ENCODE results near the gene GOT1. TPM values are rescaled to one million over a fixed set of nuclear protein-coding genes. Genes with fewer than 3 reads are reported as not detected.

The GOT1 gene
- polyA plus RNA-seq, 1 donor = 40.9 TPM

DNA sequence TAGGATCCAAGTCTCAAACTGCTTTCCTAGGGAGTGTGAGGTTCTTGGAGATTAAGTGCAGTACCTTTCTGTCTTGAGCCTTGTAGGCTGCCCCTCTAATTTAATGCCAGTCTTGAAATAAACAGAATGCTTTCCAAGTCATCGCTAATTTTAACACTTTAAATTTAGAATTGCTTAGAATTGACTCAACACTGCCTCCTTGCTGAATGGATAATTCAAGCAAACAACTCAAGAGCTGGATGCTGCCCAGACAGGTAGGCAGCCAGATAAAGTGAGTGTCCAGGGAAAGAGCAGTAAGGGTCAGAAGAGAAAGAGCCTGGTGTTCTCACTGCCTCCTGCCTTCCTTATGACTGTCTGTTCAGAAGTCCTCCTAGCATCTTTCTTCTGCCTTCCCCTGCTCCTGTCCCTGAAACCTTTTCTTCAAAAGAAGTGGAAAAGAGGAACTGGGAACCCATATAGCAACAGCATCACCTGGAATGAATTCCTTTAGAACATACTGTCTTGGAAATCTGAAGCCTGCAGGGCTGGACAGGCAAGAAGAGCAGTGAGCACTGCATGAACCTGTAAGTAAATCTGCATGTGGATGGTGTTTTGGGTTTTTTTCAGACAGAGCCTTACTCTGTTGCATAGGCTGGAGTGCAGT, 3.1 kb upstream of the GOT1 start:
- DNase-seq (ENCODE audit: low read depth) = no peak

DNA sequence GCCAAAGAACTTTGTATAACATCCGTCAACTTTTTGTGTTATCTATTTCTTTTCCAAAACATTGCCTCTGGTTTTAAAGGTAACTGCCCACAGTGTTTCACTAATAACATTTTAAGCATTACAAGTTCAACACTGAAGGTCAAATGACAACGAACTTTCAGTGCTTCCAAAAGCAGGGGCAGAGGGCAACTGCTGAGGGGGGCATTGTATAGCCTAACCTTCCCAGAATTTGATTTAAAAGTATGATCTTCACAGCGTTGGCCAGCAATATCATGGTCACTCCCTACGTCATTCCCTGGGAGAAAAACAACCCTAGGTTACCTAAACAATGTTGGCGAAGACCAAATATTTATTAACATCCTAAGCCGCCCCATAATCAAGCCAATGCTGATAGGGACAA, 2.5 kb upstream of the GOT1 start:
- no peak for DNase-seq (ENCODE audit: low read depth)

DNA sequence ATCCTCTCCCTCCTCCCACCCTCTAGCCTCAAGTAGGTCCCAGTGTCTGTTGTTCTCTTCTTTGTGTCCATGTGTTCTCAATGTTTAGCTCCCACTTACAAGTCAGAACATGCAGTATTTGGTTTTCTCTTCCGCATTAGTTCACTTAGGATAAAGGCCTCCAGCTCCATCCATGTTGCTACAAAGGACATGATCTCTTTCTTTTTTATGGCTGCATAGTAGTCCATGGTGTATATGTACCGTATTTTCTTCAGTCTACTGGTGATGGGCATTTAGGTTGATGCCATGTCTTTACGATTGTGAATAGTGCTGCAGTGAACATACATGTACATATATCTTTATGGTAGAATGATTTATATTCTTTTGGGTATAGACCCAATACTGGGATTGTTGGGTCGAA, 1.6 kb upstream of the GOT1 start:
- no peak for DNase-seq (ENCODE audit: low read depth)

- DNase-seq (ENCODE audit: low read depth) = peak; percentile 40
Measured at GRCh38 chr10:99431190-99431760, 851 bp upstream of the GOT1 start.

DNA sequence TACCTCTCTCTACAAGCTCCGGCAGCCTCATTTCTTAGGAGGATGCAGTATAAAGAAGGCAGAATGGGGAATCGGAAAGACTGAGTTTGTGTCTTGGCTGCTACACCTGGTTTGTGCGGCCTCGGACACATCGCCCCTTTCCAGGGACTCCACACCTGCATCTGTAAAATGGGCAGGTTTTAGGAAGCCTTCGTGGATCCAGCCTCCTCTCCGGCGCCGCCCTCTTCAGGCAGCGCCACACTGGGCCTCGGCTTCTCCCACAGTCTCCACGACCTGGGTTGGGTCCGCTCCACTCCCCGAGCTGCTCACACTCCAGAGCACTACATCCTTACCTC, 341 bp downstream of the GOT1 start:
- DNase-seq (ENCODE audit: low read depth) = no peak

DNA sequence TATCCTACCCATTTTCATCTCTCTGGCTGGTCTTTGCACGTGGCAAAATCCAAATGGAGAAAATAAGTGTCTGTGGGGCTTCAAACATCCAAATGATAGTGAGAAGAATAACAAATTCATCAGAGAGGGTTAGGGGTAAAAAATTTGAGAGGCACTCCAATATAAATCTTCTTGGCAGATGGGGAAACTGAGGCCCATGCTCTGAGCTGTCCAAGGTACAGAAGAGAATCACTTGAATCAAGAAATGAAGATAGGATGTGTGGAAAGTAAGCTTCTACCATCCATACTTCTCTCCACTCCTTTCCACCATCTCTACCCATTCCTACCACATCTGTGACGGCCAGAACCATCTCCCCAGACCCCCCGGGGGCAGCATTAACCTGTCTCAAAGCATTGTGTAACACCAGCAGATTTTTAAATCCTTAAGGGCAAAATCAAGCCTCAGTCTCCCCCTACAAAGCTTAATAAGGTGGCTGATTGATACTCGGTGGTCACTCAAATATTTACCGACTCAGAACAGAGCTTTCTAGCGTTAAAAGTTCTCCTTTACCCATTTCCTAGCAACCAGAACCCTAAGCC, 818 bp downstream of the GOT1 start:
- DNase-seq (ENCODE audit: low read depth) = no peak

DNA sequence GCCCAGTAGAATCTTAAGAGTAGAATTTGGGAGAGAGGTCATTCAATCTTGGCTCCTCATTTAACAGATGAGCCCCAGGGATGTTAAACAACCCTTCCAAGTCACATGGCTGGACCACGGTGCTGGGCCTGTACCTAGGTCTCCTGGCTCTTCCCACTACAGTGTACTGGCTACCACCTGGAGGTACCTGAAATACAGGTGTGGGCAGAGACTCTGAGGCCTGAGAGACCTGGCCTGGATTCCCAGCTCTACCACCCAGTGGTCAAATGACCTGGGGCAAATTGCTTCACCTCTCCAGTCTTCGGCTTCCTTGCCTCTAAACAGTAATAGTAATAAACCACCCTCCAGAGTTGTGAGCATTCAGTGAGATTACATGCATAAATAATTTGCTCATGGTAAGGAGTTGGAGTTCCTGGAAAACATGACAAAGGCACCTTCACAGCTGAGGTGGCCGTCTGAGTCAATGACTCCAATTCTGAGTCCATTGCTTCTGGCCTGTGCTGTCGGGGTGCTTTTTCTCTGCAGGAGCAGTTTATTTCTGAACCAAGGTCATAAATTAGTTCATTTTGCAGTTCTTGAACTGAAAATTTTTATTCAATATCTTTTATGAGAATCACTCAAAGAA, 2.7 kb downstream of the GOT1 start:
- DNase-seq (ENCODE audit: low read depth) = no peak

GRCh38 chr10:99426689-99427088, 3.7 kb downstream of the GOT1 start:
- DNase-seq (ENCODE audit: low read depth) = no peak

DNA sequence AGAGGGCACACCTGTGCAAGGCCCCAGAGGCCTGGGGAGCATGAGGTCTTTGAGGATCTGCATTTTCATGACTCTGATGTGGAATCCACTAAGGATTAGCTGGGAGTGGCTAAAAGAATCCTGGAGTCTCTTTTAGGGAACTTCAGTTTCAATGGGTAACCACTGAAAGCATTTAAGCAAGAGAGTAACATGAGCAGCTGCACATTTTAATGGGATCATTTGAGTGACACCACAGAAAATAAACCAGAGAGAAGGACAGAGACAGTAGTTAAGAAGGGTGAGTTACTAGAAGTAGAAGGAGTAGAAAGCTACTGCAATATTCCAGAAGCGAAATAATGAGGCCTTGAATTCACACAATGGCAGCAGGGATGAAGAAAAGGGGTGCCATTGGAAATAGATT, 5.2 kb downstream of the GOT1 start:
- no peak for DNase-seq (ENCODE audit: low read depth)

- no peak for DNase-seq (ENCODE audit: low read depth)
Measured at GRCh38 chr10:99424656-99425055, 5.8 kb downstream of the GOT1 start.

DNA sequence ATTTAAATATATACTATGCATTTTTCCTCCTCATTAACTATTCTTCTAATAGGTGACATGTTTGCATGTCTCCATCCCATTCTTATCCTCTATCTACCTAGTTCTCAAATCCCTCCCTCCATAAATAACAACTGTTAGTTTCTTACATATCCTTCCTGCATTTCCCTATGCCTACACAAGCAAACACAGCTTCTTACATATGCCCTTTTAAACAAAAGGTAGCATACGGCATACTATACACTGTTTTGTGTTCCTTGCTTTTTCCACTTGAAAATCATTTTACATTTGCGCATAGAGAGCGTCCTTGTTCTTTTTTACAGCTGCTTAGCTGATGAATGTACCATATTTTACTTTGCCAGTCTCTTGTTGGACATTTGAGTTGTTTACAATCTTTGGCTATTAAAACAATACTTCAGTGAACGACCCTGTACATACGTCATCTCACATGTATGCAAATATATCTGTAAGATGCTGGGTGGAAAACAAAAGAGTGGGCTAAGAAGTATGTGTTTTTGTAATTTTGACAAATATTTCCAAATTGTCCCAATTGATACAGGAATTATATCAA, 7.8 kb downstream of the GOT1 start:
- DNase-seq (ENCODE audit: low read depth) = no peak

DNA sequence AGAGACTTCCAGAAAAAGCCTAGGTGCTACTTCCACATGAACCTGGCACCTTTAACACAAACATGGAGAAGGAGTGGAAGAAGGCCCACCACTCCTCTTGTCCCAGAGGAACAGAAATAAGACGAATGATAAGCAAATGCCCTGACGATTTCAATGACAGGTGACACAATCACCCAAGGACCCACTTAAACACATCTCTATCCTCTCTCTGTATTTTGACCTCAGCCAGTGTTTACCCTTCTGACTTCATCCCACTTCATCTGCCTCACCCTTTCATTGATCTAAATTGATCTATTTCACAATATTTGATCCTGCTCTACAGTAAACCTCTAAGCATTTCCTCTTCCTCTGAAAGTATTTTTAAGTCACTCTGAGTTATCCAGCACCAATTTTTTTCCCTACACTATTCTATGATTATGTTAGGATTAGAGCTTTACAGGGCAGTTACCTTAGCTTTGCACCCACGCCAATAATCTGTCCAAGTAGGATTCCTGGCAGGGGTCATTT, 9.1 kb downstream of the GOT1 start:
- no peak for DNase-seq (ENCODE audit: low read depth)

DNA sequence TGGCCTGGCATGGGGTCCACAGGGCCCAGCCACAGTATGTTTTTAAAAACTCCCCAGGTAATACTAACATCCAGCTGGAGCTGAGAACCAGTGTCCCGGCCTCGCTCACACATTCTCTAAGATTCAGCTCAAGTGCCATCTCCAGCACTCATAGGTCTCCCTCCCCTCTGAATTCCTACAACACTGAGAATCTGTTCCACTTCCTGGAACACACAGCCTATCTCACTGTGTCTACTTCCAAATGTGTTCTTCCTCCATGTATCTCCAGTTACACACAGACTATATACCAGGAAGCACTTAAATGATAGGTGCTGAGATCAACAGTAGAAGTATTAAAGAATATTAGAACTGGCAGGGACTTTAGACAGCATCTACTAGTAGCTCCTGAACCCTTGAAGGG, 10.7 kb downstream of the GOT1 start:
- DNase-seq (ENCODE audit: low read depth) = no peak

- no peak for DNase-seq (ENCODE audit: low read depth)
Measured at GRCh38 chr10:99418910-99419624, 11.4 kb downstream of the GOT1 start.

DNA sequence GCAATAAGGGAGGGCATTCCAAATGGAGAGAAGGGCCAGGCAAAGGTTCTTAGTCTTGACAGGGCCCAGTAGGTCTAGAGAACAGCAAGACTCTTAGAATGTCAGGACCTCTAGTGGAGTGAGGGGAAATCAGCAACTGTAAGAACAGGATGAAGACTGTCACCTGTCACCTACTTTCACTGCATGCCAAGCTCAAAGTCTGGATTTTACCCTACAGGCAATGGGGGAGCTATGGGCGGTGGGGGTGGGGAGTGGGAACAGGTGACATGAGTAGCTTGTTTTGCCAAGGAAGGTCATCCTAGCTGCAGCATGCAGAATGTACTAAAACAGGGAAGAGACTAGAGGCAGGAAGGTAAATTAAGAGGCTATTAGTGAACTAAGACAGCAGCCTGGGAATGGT, 18.3 kb downstream of the GOT1 start:
- DNase-seq (ENCODE audit: low read depth) = no peak

- DNase-seq (ENCODE audit: low read depth) = no peak
Measured at GRCh38 chr10:99411546-99411945, 18.9 kb downstream of the GOT1 start.

DNA sequence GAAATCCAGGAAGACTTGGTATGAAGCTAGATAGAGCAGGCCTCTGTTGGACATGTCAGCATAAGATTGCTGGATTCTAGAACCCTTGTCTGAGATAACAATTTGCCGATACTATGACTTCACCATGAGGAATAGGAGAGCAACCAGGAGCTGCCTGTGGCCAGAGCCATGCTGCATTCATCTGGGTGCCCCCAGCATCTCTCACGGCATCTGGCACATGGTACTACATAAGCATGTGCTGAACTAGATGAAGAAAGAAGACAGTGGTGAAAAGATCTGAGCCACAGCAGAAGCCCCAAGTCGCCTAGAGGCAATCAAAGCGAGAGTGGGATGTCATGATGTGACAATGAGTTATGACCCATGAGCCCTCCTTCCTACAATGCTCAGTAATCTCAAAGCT, 19.5 kb downstream of the GOT1 start:
- no peak for DNase-seq (ENCODE audit: low read depth)

DNA sequence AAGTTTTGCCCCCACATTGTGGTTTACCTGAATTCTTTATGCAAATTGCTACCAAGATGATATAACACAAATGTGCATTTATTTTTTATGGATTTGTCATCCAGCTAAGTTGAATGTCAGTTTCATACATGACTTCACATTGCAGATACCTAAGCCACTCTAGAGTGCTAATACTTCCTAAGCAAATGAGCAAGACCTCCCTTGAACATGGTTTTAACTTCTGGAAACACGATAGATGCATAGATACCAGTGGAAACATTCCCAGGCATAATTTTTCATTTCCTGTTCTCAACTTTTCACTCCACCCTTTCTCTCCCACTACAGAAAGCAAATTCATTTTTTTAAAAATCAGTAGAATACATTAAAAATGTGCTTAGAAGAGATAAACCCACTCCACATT, 20.3 kb downstream of the GOT1 start:
- DNase-seq (ENCODE audit: low read depth) = no peak

DNA sequence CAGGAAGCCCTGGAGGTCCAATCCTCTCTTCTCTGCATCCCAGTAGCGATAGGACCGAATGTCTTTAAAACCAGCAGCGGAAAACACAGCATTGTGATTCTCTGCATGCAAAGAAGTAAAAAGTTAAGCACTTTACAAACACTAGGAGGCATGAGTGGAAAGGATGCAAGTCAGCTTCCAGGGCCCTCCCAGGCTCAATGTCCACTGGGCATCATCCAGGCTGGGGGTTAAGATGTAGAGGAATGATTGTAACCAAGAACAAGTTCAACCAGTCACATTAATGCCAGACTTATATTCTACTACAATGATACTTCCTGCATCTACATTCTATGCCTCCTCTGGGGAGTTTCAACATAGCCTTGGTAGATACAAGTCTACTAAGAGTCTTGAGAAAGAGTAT, 24.3 kb downstream of the GOT1 start:
- DNase-seq (ENCODE audit: low read depth) = no peak

GRCh38 chr10:99403674-99404073, 26.8 kb downstream of the GOT1 start:
- no peak for DNase-seq (ENCODE audit: low read depth)

DNA sequence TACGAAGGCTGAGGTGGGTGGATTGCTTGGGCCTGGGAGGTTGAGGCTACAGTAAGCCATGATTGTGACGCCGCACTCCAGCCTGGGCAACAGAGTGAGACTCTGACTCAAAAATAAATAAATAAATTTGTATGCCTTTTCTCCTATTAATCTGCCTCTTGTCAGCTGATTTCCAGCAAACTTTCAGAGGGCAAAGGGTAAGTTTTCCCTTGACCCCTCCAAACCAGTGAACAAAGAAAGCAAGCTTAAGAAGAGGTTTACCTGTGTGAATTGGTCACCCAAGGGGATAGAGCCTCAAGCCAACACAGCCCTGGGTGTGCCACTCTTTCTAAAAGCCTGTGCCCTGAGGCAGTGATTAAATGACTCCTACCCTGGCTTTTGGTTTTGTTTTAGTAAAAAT, 30.8 kb downstream of the GOT1 start:
- no peak for DNase-seq (ENCODE audit: low read depth)

DNA sequence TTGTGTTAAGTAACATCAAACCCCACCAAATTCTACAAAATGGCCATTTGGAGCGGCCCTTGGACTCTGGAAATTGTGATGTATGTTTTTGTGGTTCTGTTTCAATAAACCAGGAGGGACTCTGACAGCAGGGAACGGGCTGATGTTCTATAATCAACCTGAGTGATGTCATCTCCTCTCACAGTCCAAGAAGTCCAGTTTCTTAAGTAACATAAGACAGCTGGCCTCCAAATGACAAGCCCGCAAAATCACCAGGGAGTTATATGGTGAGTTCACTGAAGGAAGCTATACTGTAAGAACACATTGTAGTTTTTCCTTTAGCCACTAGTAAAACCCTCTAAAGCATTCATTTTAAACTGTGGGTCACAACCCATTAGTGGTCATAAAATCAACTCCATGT, 34.0 kb downstream of the GOT1 start:
- DNase-seq (ENCODE audit: low read depth) = no peak
